Astrocyte (in vitro differentiated cells and primary cell): ENCODE results near the gene MKLN1.

Experiments
- CTCF ChIP-seq: IDR thresholded peaks from 2 replicates; pipeline ENCODE4 v1.5.1; 2011; ENCODE audit warnings: low read depth, mild to moderate bottlenecking, inconsistent platforms, low read length, moderate library complexity; ENCODE audit not compliant: insufficient read depth
- EZH2 ChIP-seq: IDR thresholded peaks from 2 replicates; pipeline ENCODE4 v1.6.1; 2012; ENCODE audit warnings: mild to moderate bottlenecking, low read length, inconsistent platforms; ENCODE audit not compliant: insufficient read depth

GRCh38 chr7:131533151-131533559 is 205.5 kb downstream of the MKLN1 start:
- TF ChIP-seq CTCF (no peak), EZH2 (no peak)
